ENCODE data around the gene EIPR1.

EIPR1 gene

GRCh38 chr2:3257166-3257565, 120.5 kb downstream of the EIPR1 start:
- no peak overlapping the region for H3K4me3 ChIP-seq (ENCODE audit: low read depth, low read length)
- TF ChIP-seq, protein P1, sequence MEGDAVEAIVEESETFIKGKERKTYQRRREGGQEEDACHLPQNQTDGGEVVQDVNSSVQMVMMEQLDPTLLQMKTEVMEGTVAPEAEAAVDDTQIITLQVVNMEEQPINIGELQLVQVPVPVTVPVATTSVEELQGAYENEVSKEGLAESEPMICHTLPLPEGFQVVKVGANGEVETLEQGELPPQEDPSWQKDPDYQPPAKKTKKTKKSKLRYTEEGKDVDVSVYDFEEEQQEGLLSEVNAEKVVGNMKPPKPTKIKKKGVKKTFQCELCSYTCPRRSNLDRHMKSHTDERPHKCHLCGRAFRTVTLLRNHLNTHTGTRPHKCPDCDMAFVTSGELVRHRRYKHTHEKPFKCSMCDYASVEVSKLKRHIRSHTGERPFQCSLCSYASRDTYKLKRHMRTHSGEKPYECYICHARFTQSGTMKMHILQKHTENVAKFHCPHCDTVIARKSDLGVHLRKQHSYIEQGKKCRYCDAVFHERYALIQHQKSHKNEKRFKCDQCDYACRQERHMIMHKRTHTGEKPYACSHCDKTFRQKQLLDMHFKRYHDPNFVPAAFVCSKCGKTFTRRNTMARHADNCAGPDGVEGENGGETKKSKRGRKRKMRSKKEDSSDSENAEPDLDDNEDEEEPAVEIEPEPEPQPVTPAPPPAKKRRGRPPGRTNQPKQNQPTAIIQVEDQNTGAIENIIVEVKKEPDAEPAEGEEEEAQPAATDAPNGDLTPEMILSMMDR (IDR thresholded peaks at IDR 0.05; ENCODE audit: low read depth, low read length), result no peak

DNA sequence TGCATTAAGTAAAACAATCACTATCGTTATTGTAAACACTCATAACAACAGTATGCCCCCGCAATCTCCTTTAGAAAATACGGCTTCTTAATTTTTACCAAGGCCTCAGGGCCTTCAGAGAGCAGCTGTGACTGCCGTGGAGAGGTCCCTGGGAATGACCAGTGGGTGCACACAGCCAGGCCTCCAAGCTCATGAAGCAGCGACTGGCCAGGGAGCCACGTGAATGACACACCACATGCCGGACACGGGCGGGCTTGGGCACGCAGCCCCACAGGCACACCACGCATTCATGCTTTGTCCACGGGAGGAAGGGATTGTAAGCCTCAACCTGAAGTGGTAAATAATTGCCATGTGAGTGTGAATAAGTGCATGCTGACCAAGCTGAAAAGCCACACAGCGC, 121.0 kb downstream of the EIPR1 start:
- TF ChIP-seq, protein P1 (IDR thresholded peaks at IDR 0.05; ENCODE audit: low read depth, low read length), result no peak
- no peak overlapping the region for H3K4me3 ChIP-seq (ENCODE audit: low read depth, low read length)

DNA sequence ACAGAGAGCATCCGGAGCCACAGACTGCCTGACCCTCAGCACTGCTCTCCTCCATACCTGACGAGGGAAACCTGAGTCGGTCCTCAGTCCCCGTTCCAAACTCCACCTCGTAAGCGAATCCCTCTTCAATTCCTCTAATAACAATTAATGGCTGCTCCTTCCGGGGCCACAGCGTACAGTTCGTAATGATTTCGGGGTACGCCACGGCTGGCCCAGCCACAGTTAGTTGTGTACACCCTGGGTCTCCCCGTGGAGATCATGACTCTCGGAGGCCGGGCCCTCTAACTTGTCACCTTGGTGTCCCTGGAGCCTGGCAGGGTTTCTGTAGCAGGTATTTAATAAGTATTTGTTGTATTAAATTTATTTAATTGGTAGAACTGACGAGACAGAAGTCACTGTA, 121.5 kb downstream of the EIPR1 start:
- no peak overlapping the region for H3K4me3 ChIP-seq (ENCODE audit: low read depth, low read length)
- TF ChIP-seq, protein P1 (IDR thresholded peaks at IDR 0.05; ENCODE audit: low read depth, low read length), result no peak

DNA sequence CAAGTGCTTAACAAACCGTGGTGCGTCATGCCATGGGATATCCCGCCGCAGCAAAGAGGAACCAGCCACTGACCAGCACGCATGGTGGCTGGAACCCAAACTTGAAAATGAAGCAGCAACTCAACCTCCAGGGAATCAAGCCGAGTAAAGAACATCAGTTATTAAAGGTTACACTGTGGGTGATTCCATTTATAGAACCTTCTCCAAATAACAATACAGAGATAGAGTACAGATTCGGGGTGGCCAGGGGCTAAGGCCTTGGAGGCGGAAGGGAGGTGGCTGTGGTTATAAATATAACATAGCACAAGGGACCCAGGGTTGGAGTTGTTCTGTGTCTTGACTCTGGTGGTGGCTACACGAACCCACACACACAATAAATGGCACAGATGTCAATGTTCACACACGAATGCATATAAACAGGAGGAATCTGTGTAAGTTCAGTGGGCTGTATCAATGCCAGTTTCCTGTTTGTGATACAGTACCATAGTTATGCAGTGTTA, 123.1 kb downstream of the EIPR1 start:
- no peak overlapping the region for H3K4me3 ChIP-seq (ENCODE audit: low read depth, low read length)
- TF ChIP-seq, protein P1 (IDR thresholded peaks at IDR 0.05; ENCODE audit: low read depth, low read length), result no peak

DNA sequence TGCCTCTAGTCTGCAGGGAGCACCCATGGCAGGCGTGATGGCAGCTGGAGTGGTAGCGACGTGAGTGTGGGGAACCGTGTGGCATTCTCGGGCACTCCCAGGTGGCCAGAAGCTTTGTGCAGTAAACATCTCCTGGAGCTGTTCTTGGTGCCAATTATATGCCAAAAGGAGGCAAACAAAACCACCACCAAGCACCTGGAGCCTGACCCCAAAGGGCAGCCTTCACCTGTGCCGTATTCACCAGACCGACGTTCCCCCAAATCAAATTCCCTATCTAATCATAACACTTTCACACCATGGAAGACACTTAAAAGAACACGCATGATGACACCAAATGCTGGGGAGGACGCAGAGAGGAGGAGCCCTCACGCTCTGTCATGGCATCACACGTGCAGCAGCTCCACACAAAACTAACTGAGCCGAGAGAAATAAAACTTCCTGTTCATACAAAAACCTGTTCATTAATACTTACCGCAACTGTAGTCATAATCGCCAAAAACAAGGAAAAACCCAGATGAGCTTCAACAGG, 123.6 kb downstream of the EIPR1 start:
- H3K4me3 ChIP-seq (ENCODE audit: low read depth, low read length), result no peak overlapping the region
- TF ChIP-seq, protein P1 (IDR thresholded peaks at IDR 0.05; ENCODE audit: low read depth, low read length), result no peak

DNA sequence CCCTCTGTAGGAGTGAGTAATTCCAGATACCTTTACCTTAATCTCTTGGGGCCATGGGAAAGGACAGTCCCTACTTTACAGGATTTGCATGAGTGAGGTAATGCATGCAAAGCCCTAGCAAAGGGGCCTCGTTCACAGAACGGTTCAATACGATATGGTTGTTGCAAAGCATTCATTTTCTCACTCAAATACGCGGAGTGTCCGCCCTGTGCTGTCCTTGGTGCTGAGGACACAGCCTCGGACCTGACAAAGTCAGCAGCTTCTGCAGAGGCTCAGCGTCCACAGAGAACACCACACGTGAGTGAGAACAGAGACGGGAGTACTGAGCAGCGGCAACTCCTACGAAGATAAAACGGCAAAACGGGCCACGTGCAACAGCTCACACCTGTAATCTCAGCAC, 125.7 kb downstream of the EIPR1 start:
- H3K4me3 ChIP-seq (ENCODE audit: low read depth, low read length), result no peak overlapping the region
- TF ChIP-seq, protein P1 (IDR thresholded peaks at IDR 0.05; ENCODE audit: low read depth, low read length), result no peak

DNA sequence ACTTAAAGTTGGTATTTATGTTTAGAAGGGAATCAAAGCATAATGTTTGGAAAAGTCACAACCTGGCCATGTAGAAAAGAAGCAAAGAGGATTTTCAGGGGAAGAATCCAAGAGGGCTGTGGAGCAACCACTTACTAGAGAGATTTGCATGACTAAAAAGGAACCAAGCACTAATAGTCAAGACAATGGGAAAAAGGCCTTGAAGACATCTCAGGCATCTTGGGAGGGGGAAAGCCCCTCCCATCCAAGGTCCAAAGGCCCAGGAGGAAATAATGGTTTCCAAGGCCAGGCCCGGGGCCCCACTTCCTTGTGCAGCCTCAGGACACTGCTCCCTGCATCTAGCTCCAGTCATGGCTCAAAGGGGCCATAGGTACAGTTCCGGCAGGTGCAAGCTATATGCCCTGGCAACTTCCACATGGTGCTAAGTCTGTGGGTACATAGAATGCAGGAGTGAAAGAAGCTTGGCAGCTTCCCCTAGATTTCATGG, 128.1 kb downstream of the EIPR1 start:
- no peak overlapping the region for H3K4me3 ChIP-seq (ENCODE audit: low read depth, low read length)
- TF ChIP-seq, protein P1 (IDR thresholded peaks at IDR 0.05; ENCODE audit: low read depth, low read length), result no peak
